UCSD-AML1 (cell line): ENCODE data around the gene SEH1L.
A peak's percentile ranks its signal among the peaks of the same experiment; 100 is the strongest.
"Not testable (repeated sequence)": the region's sequence is repeated elsewhere in the genome, so short reads cannot be mapped to it uniquely, and the experiment has no call there.

Experiments used
- DNase-seq: peaks from one replicate; lab custom pipeline; 2025; ENCODE audit not compliant: unreplicated experiment; lab: John Stamatoyannopoulos, UW

SEH1L gene

DNA sequence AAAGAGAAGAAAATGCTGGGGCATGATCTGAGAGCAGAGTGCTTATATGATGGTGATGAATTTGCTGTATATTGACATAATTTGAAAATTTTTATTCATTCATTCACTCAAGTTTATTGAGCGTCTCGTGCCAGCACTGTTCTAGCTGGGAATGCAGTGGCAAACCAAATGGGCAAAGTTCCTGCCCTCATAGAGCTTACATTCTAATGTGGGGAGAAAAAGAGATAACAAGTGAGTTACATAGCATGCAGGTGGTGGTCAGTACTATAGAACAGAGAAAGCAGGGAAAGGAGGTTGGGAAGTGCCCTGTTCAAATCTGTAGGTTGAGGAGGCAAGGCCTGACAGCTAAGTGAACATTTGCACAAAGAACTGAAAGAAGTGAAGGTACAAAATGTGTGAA is 47.6 kb downstream of the SEH1L start:
- no peak for DNase-seq

DNA sequence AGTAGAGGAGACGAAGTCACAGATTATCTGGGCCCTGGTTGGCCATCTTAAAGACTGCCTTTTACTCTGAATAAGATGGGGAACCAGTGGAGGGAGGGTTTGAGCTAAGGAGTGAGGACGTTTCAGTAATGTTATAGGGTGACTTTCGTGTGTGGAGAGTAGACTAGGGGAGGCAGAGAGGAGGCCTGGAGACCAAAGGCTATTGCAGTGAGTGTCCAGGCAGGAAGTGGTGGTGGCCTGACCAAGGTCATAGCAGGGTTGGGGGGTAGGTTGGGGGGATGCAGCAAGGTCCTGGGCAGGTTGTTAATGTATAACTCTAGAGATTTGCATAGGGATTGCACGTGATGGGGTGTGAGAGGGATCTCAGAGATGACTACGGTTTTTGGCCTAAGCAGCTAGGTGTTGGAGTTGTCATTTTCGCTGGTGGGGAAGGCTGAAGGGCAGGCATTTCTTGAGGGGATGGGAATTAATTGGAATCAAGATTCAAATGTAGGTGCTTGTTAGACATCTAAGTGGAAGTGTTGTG is 48.2 kb downstream of the SEH1L start:
- DNase-seq = no peak

DNA sequence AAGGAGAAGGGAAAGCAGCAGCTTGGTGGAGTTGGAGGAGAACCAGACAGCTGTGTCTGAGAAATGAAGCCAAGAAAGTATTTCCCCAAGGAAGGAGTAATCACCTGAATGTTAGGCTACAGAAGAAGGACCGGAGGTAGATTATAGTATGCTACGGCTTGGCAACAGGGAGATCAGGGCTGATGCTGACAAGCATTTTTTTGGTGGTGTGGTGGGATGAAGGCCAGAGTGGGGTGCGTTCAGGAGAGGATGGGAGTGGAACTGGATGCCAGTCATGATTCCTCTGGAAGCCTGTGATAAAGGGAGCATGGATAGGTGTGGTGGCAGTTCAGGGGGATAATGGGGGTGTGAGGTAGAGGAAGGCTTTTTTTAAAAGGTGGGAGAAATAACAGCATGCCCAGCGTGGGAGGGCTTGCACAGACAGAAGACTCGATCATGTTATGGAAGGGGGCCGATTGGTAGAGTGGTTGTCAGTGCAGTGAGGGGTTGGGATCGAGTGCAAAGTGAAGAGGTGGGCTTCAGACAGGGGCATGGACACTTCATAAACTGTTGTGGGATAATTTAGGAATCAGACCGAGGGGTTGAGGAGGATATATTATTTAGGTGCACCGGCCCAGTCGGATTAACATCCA is 49.0 kb downstream of the SEH1L start:
- no peak for DNase-seq

GRCh38 chr18:12997330-12997729 is 49.5 kb downstream of the SEH1L start:
- DNase-seq = not testable (repeated sequence)

- no peak for DNase-seq
Measured at GRCh38 chr18:12998332-12999060, 50.7 kb downstream of the SEH1L start.

GRCh38 chr18:13003466-13003896 is 55.7 kb downstream of the SEH1L start:
- peak; percentile 76 for DNase-seq

DNA sequence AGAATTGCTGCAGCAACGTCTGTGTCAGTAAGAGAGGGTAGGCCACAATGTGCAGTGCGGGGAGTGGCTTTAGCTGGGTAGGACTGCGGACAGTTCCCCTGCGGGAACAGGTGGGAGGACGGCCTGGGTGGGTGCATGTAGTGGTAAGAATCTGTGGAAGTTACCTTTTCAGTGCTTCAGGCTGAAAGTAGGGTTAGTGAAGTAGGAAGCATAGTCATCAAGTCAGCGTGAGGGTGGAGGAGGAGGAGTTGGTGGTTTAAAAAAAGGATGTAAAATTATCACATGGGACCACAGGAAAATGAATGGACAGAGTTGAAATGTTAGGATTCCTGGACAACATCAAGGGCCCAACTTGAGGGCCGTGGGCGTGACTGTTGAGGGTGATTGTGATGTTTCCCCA is 56.6 kb downstream of the SEH1L start:
- no peak for DNase-seq

- no peak for DNase-seq
Measured at GRCh38 chr18:13005289-13005688, 57.5 kb downstream of the SEH1L start.

DNA sequence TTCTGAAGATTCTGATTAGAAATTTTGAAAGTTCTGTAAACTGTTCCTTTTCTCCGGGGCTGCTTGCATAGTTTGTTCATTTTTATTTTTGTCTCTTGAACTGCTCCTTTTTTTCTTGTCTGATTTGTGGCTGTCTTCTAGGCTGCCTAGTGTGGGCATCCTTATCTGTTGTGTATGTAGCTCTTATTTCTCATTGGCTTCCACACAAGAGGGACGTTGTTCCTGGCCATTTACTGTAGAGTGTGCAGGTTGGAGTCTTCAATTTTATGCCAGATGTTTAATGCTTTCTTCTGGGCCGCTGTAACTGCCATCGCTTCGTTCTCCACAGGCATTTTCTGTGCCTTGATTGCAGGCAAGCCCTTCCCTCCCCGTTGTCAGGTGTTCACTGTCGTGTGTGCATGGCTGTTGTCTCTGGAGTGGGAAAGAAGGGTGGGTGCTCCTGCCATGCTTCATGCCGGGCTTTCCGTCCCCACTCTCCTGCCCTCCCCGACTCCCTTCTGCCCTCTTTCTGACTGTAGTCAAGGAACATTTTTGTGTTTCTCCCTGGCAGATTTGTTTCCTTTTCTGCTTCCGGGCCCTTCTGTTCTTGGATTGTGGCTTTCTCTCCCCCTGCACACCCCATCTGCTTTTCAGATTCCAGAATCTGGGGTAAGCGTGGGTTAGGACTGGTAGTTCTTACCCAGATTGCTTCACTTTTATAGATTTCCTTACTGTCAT is 58.9 kb downstream of the SEH1L start:
- no peak for DNase-seq

DNA sequence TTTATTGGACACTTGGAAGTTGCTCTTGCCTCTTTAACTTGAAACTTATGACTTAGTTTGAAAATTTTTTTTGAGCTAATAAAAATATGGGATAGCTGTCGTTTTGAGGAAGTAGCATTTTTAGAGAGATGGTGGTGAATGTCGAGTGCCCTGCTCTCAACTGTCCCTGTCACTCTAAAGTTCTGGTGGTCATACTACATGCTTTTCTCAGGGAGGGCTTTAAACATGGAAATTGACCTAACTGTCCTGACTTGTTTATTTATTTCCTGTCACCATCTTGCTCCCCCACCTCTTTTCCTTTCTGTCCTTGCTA is 59.4 kb downstream of the SEH1L start:
- DNase-seq = no peak

GRCh38 chr18:13011719-13012118 is 63.9 kb downstream of the SEH1L start:
- DNase-seq = no peak

- DNase-seq = no peak
Measured at GRCh38 chr18:13014232-13014631, 66.4 kb downstream of the SEH1L start.

GRCh38 chr18:13014818-13015217 is 67.0 kb downstream of the SEH1L start:
- no peak for DNase-seq

GRCh38 chr18:13017247-13017875 is 69.5 kb downstream of the SEH1L start:
- no peak for DNase-seq

DNA sequence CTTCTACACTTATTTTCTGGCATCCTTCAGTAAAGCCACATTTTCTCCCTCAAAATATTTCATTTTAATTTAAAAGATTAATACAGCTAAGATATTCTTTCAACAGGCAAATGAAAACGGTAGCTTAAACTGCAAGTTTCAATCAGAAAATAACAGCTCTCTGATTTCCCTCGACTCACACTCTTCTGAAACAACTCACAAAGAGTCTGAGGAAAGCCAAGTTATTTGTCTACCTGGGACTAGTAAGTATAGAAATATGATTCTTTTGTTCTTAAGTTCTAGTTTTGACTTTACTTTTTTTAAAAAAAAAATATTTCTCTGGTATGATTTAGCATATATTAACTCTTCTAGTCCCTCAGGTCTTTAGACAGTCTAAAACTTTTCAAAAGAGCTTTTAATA is 70.6 kb downstream of the SEH1L start:
- DNase-seq = no peak

GRCh38 chr18:13019301-13019700 is 71.5 kb downstream of the SEH1L start:
- DNase-seq = no peak

DNA sequence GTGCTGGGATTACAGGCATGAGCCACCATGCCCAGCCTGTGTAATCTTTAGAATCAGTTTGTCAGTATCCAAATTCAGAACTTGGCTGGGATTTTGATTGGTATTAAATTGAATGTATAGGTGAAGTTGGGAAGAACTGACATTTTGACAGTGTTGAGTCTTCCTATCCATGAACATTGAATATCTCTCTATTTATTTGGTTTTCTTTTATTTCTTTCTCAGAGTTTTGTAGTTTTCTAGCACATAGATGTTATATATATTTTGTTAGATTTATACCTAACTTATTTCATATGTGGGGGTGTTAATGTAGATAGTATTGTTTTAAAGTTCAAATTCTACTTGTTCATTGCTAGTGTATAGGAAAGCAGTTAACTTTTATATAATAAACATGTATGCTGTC is 74.8 kb downstream of the SEH1L start:
- no peak for DNase-seq

DNA sequence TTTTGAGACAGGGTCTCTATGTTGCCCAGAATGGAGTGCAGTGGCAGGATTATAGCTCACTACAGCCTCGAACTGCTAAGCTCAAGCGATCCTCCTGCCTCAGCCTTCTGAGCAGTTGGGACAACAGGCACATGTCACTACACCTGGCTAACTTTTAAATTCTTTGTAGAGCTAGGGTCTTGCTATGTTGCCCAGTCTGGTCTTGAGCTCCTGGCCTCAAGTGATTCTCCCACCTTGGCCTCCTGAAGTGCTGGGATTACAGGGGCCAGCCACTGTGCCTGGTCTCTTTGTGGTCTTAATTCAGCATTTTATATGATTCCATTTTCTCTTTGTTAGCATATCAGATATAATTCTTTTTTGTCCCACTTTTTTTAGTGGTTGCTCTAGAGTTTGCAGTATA is 77.4 kb downstream of the SEH1L start:
- DNase-seq = no peak

- DNase-seq = no peak
Measured at GRCh38 chr18:13026583-13027270, 78.9 kb downstream of the SEH1L start.

DNA sequence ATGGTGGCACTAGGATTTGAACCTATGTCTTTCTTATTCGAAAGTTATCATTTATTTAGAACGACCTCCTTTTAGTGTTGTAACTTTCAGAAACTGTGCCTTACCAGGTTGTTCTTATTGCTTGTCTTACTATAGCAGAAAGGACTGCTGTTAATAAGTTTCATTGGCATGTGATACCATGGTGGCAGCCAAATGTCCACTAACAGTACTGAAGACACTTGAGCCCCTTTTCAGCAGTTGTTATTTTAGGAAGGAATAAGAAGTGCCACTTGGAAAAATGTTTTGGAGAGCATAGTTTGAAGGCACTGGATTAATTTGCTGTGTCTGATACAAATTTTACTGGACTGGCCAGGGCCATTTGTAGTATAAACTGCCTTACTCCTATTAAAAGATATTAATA is 81.1 kb downstream of the SEH1L start:
- no peak for DNase-seq

DNA sequence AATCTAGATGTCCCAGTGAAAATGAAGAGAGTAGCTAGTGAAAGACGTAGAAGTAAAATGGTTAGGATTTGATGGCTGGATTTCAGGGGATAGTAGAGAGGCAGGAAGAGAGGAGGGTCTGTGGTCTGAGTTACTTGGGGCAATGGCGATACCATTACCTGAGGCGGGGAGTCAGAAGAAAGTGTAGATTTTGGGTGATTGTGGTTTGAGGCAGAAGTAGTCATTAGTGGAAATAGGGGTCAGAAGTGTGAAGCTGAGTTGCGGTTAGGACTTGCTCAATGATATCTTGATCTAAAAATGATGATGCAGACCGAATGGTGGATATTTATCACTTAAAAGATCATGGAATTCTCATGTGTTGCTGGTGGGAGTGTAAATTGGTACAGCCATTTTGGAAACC is 84.4 kb downstream of the SEH1L start:
- no peak for DNase-seq
